Measurements from ENCODE around the gene SLC13A1.

Gene SLC13A1

GRCh38 chr7:123125231-123125630 lies 74.5 kb downstream of the SLC13A1 start:
- Histone ChIP-seq H3K4me1 (ENCODE audit: control insufficient read depth, insufficient read depth, low read depth, low read length) (no peaks in the 10 kb centered on the region), H3K4me2 (ENCODE audit: low read length, poor library complexity, severe bottlenecking) (no peak overlapping the region), H3K9ac (ENCODE audit: low read length) (no peak overlapping the region), H3K18ac (ENCODE audit: low read depth in 1 of 2, low read length in 2 of 2) (peak overlapping the region in 1 of 2 experiments; percentile 30), H3K4ac (ENCODE audit: low read depth in 1 of 2, low read length in 2 of 2) (no peak overlapping the region), H2BK120ac (ENCODE audit: low read depth, low read length) (no peak overlapping the region), H3K27ac (ENCODE audit: low read length, poor library complexity, severe bottlenecking) (no peak overlapping the region), H2BK15ac (ENCODE audit: low read depth, poor library complexity, severe bottlenecking) (no peak overlapping the region), H3K79me1 (replicated peaks; ENCODE audit: low read length, poor library complexity, severe bottlenecking) (no peaks in the 10 kb centered on the region), H3K14ac (ENCODE audit: low read length in 2 of 2) (no peak overlapping the region), H4K91ac (ENCODE audit: low read length) (no peak overlapping the region), H2AFZ (ENCODE audit: low read depth, low read length) (no peak overlapping the region), H3K9me3 (ENCODE audit: control insufficient read depth, low read length) (no peaks in the 10 kb centered on the region), H3K23ac (ENCODE audit: low read length in 2 of 2) (no peak overlapping the region), H3K36me3 (ENCODE audit: control insufficient read depth in 1 of 2, insufficient read depth in 2 of 2, low read depth in 1 of 2, low read length in 2 of 2) (no peaks in the 10 kb centered on the region), H2BK5ac (ENCODE audit: low read depth, low read length, poor library complexity, severe bottlenecking) (no peak overlapping the region), H3K4me3 (ENCODE audit: insufficient read depth in 1 of 2, low read depth in 1 of 2, low read length in 2 of 2) (no peak overlapping the region), H2AK5ac (ENCODE audit: low read length, severe bottlenecking) (no peak overlapping the region), H3K27me3 (ENCODE audit: control insufficient read depth in 1 of 2, insufficient read depth in 1 of 2, low read length in 2 of 2) (no peaks in the 10 kb centered on the region), H4K8ac (ENCODE audit: low read length) (no peak overlapping the region), H2BK12ac (ENCODE audit: low read length in 2 of 2) (no peak overlapping the region)
- no peak for DNase-seq
- WGBS, result 100% methylated on average over 2 of the region's 3 CpGs

DNA sequence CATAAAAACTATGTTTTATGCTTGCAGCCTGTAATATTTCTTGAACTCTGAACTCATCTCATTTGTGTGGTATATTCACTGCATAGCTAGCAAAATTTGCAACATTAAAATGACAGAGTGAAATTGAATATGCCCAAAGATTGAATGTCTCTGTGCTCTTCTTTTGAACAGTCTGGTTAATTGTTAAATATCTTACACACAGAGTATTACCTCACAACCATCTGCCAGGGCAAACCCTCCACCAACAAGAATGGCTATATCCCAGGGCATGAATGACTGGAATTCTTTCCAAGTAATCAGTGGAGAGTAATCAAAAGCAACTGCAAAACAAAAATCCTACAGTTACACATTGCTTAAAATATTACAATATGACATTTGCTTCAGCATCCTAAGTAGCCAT lies 76.9 kb downstream of the SLC13A1 start:
- Histone ChIP-seq H2AFZ (ENCODE audit: low read depth, low read length) (no peak overlapping the region), H3K27ac (ENCODE audit: low read length, poor library complexity, severe bottlenecking) (no peak overlapping the region), H3K4me3 (ENCODE audit: insufficient read depth in 1 of 2, low read depth in 1 of 2, low read length in 2 of 2) (no peak overlapping the region), H3K18ac (ENCODE audit: low read depth in 1 of 2, low read length in 2 of 2) (no peak overlapping the region), H3K79me1 (replicated peaks; ENCODE audit: low read length, poor library complexity, severe bottlenecking) (no peaks in the 10 kb centered on the region), H2BK5ac (ENCODE audit: low read depth, low read length, poor library complexity, severe bottlenecking) (no peak overlapping the region), H3K14ac (ENCODE audit: low read length in 2 of 2) (no peak overlapping the region), H3K9ac (ENCODE audit: low read length) (no peak overlapping the region), H4K91ac (ENCODE audit: low read length) (no peak overlapping the region), H2BK120ac (ENCODE audit: low read depth, low read length) (no peak overlapping the region), H3K4ac (ENCODE audit: low read depth in 1 of 2, low read length in 2 of 2) (no peak overlapping the region), H3K9me3 (ENCODE audit: control insufficient read depth, low read length) (no peaks in the 10 kb centered on the region), H3K27me3 (ENCODE audit: control insufficient read depth in 1 of 2, insufficient read depth in 1 of 2, low read length in 2 of 2) (no peaks in the 10 kb centered on the region), H3K23ac (ENCODE audit: low read length in 2 of 2) (no peak overlapping the region), H3K4me2 (ENCODE audit: low read length, poor library complexity, severe bottlenecking) (no peak overlapping the region), H3K36me3 (ENCODE audit: control insufficient read depth in 1 of 2, insufficient read depth in 2 of 2, low read depth in 1 of 2, low read length in 2 of 2) (no peaks in the 10 kb centered on the region), H4K8ac (ENCODE audit: low read length) (no peak overlapping the region), H2BK15ac (ENCODE audit: low read depth, poor library complexity, severe bottlenecking) (no peak overlapping the region), H2AK5ac (ENCODE audit: low read length, severe bottlenecking) (no peak overlapping the region), H2BK12ac (ENCODE audit: low read length in 2 of 2) (no peak overlapping the region), H3K4me1 (ENCODE audit: control insufficient read depth, insufficient read depth, low read depth, low read length) (no peaks in the 10 kb centered on the region)
- DNase-seq, result no peak

GRCh38 chr7:123120286-123120685 lies 79.5 kb downstream of the SLC13A1 start:
- Histone ChIP-seq H3K9ac (ENCODE audit: low read length) (no peak overlapping the region), H3K4me2 (ENCODE audit: low read length, poor library complexity, severe bottlenecking) (no peak overlapping the region), H2AK5ac (ENCODE audit: low read length, severe bottlenecking) (no peak overlapping the region), H3K9me3 (ENCODE audit: control insufficient read depth, low read length) (no peaks in the 10 kb centered on the region), H4K91ac (ENCODE audit: low read length) (no peak overlapping the region), H3K36me3 (ENCODE audit: control insufficient read depth in 1 of 2, insufficient read depth in 2 of 2, low read depth in 1 of 2, low read length in 2 of 2) (no peaks in the 10 kb centered on the region), H3K18ac (ENCODE audit: low read depth in 1 of 2, low read length in 2 of 2) (no peak overlapping the region), H3K23ac (ENCODE audit: low read length in 2 of 2) (no peak overlapping the region), H2BK15ac (ENCODE audit: low read depth, poor library complexity, severe bottlenecking) (no peak overlapping the region), H3K14ac (ENCODE audit: low read length in 2 of 2) (no peak overlapping the region), H2BK120ac (ENCODE audit: low read depth, low read length) (no peak overlapping the region), H2BK5ac (ENCODE audit: low read depth, low read length, poor library complexity, severe bottlenecking) (no peak overlapping the region), H3K4me3 (ENCODE audit: insufficient read depth in 1 of 2, low read depth in 1 of 2, low read length in 2 of 2) (no peak overlapping the region), H3K4me1 (ENCODE audit: control insufficient read depth, insufficient read depth, low read depth, low read length) (no peaks in the 10 kb centered on the region), H3K27me3 (ENCODE audit: control insufficient read depth in 1 of 2, insufficient read depth in 1 of 2, low read length in 2 of 2) (no peaks in the 10 kb centered on the region), H3K4ac (ENCODE audit: low read depth in 1 of 2, low read length in 2 of 2) (no peak overlapping the region), H2AFZ (ENCODE audit: low read depth, low read length) (no peak overlapping the region), H3K79me1 (replicated peaks; ENCODE audit: low read length, poor library complexity, severe bottlenecking) (no peaks in the 10 kb centered on the region), H3K27ac (ENCODE audit: low read length, poor library complexity, severe bottlenecking) (peak overlapping the region; percentile 56), H2BK12ac (ENCODE audit: low read length in 2 of 2) (no peak overlapping the region), H4K8ac (ENCODE audit: low read length) (no peak overlapping the region)
- DNase-seq, result peak; percentile 52

DNA sequence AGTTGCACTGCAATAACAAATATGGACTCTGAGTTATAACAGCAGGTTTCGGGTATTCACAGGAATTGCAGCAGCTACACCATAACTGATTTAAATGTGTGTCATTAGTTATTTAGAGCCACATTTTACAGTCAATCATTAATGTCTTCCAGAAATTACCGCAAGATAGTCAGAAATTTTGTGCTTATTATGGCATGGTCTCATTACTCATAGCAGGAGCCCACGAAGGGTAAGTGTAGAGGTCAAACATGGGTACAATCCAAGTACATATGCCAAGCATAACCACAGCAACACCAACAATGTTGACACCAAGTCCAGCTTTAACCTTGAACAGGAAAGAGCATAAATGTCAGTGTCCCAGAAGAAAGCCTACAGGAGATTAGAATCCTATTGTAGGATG lies 84.4 kb downstream of the SLC13A1 start:
- no peak overlapping the region for H2BK15ac ChIP-seq (ENCODE audit: low read depth, poor library complexity, severe bottlenecking)
- 81% methylated on average over 3 of the region's 3 CpGs for WGBS
- no peak overlapping the region for H2BK5ac ChIP-seq (ENCODE audit: low read depth, low read length, poor library complexity, severe bottlenecking)
- H3K4ac ChIP-seq (ENCODE audit: low read depth in 1 of 2, low read length in 2 of 2), result no peak overlapping the region
- no peak overlapping the region for H2BK120ac ChIP-seq (ENCODE audit: low read depth, low read length)
- H2AFZ ChIP-seq (ENCODE audit: low read depth, low read length), result no peak overlapping the region
- no peak overlapping the region for H2AK5ac ChIP-seq (ENCODE audit: low read length, severe bottlenecking)
- no peaks in the 10 kb centered on the region for H3K9me3 ChIP-seq (ENCODE audit: control insufficient read depth, low read length)
- no peak overlapping the region for H2BK12ac ChIP-seq (ENCODE audit: low read length in 2 of 2)
- H3K79me1 ChIP-seq (replicated peaks; ENCODE audit: low read length, poor library complexity, severe bottlenecking), result no peaks in the 10 kb centered on the region
- no peak overlapping the region for H3K18ac ChIP-seq (ENCODE audit: low read depth in 1 of 2, low read length in 2 of 2)
- H3K14ac ChIP-seq (ENCODE audit: low read length in 2 of 2), result no peak overlapping the region
- no peaks in the 10 kb centered on the region for H3K4me1 ChIP-seq (ENCODE audit: control insufficient read depth, insufficient read depth, low read depth, low read length)
- no peak overlapping the region for H3K9ac ChIP-seq (ENCODE audit: low read length)
- no peak overlapping the region for H4K91ac ChIP-seq (ENCODE audit: low read length)
- no peak overlapping the region for H3K4me2 ChIP-seq (ENCODE audit: low read length, poor library complexity, severe bottlenecking)
- no peaks in the 10 kb centered on the region for H3K27me3 ChIP-seq (ENCODE audit: control insufficient read depth in 1 of 2, insufficient read depth in 1 of 2, low read length in 2 of 2)
- H3K36me3 ChIP-seq (ENCODE audit: control insufficient read depth in 1 of 2, insufficient read depth in 2 of 2, low read depth in 1 of 2, low read length in 2 of 2), result no peaks in the 10 kb centered on the region
- no peak overlapping the region for H4K8ac ChIP-seq (ENCODE audit: low read length)
- no peak overlapping the region for H3K27ac ChIP-seq (ENCODE audit: low read length, poor library complexity, severe bottlenecking)
- H3K23ac ChIP-seq (ENCODE audit: low read length in 2 of 2), result no peak overlapping the region
- no peak overlapping the region for H3K4me3 ChIP-seq (ENCODE audit: insufficient read depth in 1 of 2, low read depth in 1 of 2, low read length in 2 of 2)
- DNase-seq, result no peak

Data from mesenchymal stem cell (in vitro differentiated cells and primary cell).